HG03571 (cell line): ENCODE results near the gene HYDIN.

Source experiments
- ATAC-seq: cut with Tn5 transposase; IDR thresholded peaks from one replicate; pipeline ENCODE4 v1.9.1; 2021; ENCODE audit not compliant: unreplicated experiment

HYDIN gene

GRCh38 chr16:70769131-70769530 is 461.4 kb downstream of the HYDIN start:
- ATAC-seq, result no peak

- no peak for ATAC-seq
Measured at GRCh38 chr16:70768203-70768580, 462.3 kb downstream of the HYDIN start.

GRCh38 chr16:70767377-70768202 is 462.9 kb downstream of the HYDIN start:
- ATAC-seq, result no peak

- no peak for ATAC-seq
Measured at GRCh38 chr16:70766658-70767057, 463.9 kb downstream of the HYDIN start.

- no peak for ATAC-seq
Measured at GRCh38 chr16:70766176-70766575, 464.3 kb downstream of the HYDIN start.

GRCh38 chr16:70765491-70765890 is 465.0 kb downstream of the HYDIN start:
- ATAC-seq, result no peak

GRCh38 chr16:70764632-70765031 is 465.9 kb downstream of the HYDIN start:
- ATAC-seq, result no peak

GRCh38 chr16:70760221-70760620 is 470.3 kb downstream of the HYDIN start:
- no peak for ATAC-seq

- no peak for ATAC-seq
Measured at GRCh38 chr16:70759666-70760065, 470.9 kb downstream of the HYDIN start.

- no peak for ATAC-seq
Measured at GRCh38 chr16:70758786-70759185, 471.7 kb downstream of the HYDIN start.
